Left lung (tissue), 10 donors: ENCODE results near the gene POLR2I. TPM values are rescaled to one million over a fixed set of nuclear protein-coding genes. Genes with fewer than 3 reads are reported as not detected.

Experiments used
- ATAC-seq: fragments of 200-7000 bp; cut with Tn5 transposase; one replicate; pipeline ENCODE4 v1.9.1; 2020; ENCODE audit warnings: moderate library complexity
- DNase-seq, 4 donors: peaks; one replicate each; pipeline ENCODE4 v3.0.0-alpha.2; 2013 to 2020
- H3K27ac ChIP-seq, 2 donors: fragments of 200-600 bp; sonication (generic) in 1 of 2; one replicate each; pipeline versions ENCODE4 v1.5.0 to v1.8.0; 2020 to 2021
- H3K27me3 ChIP-seq, 2 donors: fragments of 200-600 bp; sonication (generic) in 1 of 2; one replicate each; pipeline versions ENCODE4 v1.5.0 to v1.8.0; 2020 to 2021
- H3K36me3 ChIP-seq, 2 donors: fragments of 200-600 bp; sonication (generic) in 1 of 2; one replicate each; pipeline versions ENCODE4 v1.5.0 to v1.8.0; 2020 to 2021
- H3K4me1 ChIP-seq, 2 donors: fragments of 200-600 bp; one replicate each; pipeline ENCODE4 v1.8.0; 2021
- H3K4me3 ChIP-seq, 2 donors: fragments of 200-600 bp; sonication (generic) in 1 of 2; one replicate each; pipeline versions ENCODE4 v1.5.0 to v1.8.0; 2020 to 2021; ENCODE audit warnings: mild to moderate bottlenecking in 1 of 2
- H3K9me3 ChIP-seq, 2 donors: fragments of 200-600 bp; sonication (generic) in 1 of 2; one replicate each; pipeline versions ENCODE4 v1.5.0 to v1.8.0; 2020 to 2021
- intact Hi-C, 2 donors: fragments of 100-400 bp; cut with DNase I; formaldehyde crosslinking; loops; one replicate each; pipeline versions ENCODE4 v1.11.2 to v1.14.2; 2022
- polyA plus RNA-seq, 6 donors: library from polyadenylated mRNA; unstranded; fragments of 120-200 nt; gene quantifications; one replicate each; pipeline ENCODE4 v1.2.1, GENCODE V29; 2013; ENCODE audit not compliant: insufficient read length in 6 of 6
- total RNA-seq, 2 donors: library from RNA; stranded (reverse); fragmentation: NEBNext Ultra II Directional; extraction: Animal tissue kit (Norgen Biotek cat#: 25700); gene quantifications; one replicate each; pipeline ENCODE4 v1.2.1, GENCODE V29; 2021
- TF ChIP-seq, protein P1 (sequence below), 2 donors: fragments of 200-600 bp; sonication (generic) in 1 of 2; IDR thresholded peaks; one replicate each; pipeline versions ENCODE4 v1.5.0 to v1.8.0; 2021; ENCODE audit warnings: antibody characterized with exemption in 2 of 2
- donor health status: DM: no; HTN: yes; CAD: no.
- donor health status: DM: no; HTN: no; CAD: no.

POLR2I gene
- total and polyA plus RNA-seq, 8 donors = 35.8 to 52.4 (median 45.7) TPM

DNA sequence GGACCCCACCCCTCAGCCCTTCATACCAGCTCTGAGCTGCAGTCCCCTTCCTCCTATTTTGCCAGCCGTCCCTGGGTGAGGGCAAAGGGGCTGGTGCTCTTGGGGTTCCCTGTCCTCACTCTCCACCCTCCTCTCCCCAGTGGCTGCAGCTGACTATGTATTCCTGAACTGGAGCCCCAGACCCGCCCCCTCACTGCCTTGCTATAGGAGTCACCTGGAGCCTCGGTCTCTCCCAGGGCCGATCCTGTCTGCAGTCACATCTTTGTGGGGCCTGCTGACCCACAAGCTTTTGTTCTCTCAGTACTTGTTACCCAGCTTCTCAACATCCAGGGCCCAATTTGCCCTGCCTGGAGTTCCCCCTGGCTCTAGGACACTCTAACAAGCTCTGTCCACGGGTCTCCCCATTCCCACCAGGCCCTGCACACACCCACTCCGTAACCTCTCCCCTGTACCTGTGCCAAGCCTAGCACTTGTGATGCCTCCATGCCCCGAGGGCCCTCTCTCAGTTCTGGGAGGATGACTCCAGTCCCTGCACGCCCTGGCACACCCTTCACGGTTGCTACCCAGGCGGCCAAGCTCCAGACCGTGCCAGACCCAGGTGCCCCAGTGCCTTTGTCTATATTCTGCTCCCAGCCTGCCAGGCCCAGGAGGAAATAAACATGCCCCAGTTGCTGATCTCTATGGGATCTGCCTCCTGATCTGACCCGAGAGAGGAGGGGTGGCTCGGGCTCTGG is 35.2 kb upstream of the POLR2I start:
- TF ChIP-seq, protein P1, sequence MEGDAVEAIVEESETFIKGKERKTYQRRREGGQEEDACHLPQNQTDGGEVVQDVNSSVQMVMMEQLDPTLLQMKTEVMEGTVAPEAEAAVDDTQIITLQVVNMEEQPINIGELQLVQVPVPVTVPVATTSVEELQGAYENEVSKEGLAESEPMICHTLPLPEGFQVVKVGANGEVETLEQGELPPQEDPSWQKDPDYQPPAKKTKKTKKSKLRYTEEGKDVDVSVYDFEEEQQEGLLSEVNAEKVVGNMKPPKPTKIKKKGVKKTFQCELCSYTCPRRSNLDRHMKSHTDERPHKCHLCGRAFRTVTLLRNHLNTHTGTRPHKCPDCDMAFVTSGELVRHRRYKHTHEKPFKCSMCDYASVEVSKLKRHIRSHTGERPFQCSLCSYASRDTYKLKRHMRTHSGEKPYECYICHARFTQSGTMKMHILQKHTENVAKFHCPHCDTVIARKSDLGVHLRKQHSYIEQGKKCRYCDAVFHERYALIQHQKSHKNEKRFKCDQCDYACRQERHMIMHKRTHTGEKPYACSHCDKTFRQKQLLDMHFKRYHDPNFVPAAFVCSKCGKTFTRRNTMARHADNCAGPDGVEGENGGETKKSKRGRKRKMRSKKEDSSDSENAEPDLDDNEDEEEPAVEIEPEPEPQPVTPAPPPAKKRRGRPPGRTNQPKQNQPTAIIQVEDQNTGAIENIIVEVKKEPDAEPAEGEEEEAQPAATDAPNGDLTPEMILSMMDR (IDR thresholded peaks at IDR 0.05) = no peak
- Histone ChIP-seq H3K4me1 (peaks cover 0 to 22% of the 10 kb centered on the region in 2 donors), H3K36me3 (peaks cover 0 to 78% of the 10 kb centered on the region in 2 donors), H3K27me3 (no peaks in the 10 kb centered on the region), H3K4me3 (no peak overlapping the region), H3K9me3 (no peaks in the 10 kb centered on the region), H3K27ac (peak overlapping the region in 1 of 2 donors; percentile 13)
- DNase-seq = peak in 1 of 4 donors; percentile 55
- intact Hi-C loops = no loop called here
- no peak for ATAC-seq

DNA sequence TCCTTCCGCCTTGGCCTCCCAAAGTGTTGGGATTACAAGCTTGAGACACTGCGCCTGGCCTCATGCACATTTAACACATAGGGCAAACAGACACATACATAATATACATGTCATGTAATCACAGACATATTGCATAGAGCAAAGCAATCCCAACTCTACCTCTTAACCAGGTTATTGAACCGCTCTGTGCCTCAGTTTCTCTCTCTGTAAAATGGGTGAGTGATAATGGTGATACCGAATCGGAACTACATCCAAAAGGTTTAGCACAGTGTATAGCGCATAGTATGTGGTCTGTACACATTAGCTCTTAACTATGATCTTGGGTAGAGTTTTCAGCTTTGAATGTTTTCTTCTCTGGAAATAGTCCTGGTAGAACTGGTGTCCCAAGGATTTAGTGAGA is 29.9 kb upstream of the POLR2I start:
- TF ChIP-seq, protein P1 (IDR thresholded peaks at IDR 0.05) = no peak
- Histone ChIP-seq H3K36me3 (peaks cover 0 to 81% of the 10 kb centered on the region in 2 donors), H3K4me1 (peaks cover 0 to 16% of the 10 kb centered on the region in 2 donors), H3K27ac (no peak overlapping the region), H3K27me3 (no peaks in the 10 kb centered on the region), H3K4me3 (no peak overlapping the region), H3K9me3 (no peaks in the 10 kb centered on the region)
- intact Hi-C loops = no loop called here
- ATAC-seq = no peak
- peak in 1 of 4 donors; percentile 3 for DNase-seq

DNA sequence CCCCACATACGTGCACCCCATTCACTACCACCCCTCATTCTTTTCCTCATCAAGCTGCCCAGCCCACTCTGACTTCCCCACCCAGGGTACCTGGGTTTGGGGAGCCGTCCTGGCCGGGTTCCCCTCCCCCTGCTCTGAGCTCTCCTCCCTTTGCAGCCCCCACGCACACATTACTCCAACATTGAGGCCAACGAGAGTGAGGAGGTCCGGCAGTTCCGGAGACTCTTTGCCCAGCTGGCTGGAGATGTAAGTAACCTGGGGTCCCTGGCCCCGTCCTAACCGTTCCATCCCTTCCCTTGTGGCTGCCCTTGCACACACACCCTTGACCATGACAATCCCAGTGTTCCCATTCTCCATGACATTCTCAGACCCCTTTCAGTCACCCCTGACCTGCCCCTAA is 27.8 kb upstream of the POLR2I start:
- Histone ChIP-seq H3K27ac (no peak overlapping the region), H3K27me3 (no peaks in the 10 kb centered on the region), H3K9me3 (no peaks in the 10 kb centered on the region), H3K36me3 (peaks cover 0 to 59% of the 10 kb centered on the region in 2 donors), H3K4me1 (peaks cover 0 to 30% of the 10 kb centered on the region in 2 donors), H3K4me3 (no peak overlapping the region)
- TF ChIP-seq, protein P1 (IDR thresholded peaks at IDR 0.05) = no peak
- no peak for ATAC-seq
- peak in 1 of 4 donors; percentile 31 for DNase-seq
- intact Hi-C loops = no loop called here

DNA sequence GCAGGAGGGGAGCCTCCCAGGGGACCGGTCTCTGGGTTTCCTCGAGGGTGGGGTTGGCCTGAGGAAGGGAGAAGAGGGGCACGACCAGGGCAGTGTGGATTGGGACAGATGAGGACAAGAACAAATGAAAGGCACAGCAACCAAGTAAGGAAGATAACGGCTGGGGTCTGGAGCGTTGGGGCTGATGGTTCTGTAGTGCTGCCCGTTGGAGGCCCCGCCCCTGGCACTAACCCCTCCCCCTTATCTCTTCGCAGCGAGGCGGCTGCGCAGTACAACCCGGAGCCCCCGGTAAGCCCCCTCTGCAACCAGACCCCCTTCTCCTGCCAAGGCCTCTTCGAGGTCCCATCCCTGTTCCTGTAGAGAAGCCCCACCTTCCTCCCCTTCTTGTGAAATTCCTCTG is 27.4 kb upstream of the POLR2I start:
- intact Hi-C loops = no loop called here
- H3K4me1 ChIP-seq = peaks cover under 1 to 35% of the 10 kb centered on the region in 2 donors
- TF ChIP-seq, protein P1 (IDR thresholded peaks at IDR 0.05) = no peak
- DNase-seq = peak in 1 of 4 donors; percentile 55
- no peak for ATAC-seq
- no peak overlapping the region for H3K4me3 ChIP-seq
- peaks cover 0 to 55% of the 10 kb centered on the region in 2 donors for H3K36me3 ChIP-seq
- no peaks in the 10 kb centered on the region for H3K27me3 ChIP-seq
- no peak overlapping the region for H3K27ac ChIP-seq
- H3K9me3 ChIP-seq = no peaks in the 10 kb centered on the region

DNA sequence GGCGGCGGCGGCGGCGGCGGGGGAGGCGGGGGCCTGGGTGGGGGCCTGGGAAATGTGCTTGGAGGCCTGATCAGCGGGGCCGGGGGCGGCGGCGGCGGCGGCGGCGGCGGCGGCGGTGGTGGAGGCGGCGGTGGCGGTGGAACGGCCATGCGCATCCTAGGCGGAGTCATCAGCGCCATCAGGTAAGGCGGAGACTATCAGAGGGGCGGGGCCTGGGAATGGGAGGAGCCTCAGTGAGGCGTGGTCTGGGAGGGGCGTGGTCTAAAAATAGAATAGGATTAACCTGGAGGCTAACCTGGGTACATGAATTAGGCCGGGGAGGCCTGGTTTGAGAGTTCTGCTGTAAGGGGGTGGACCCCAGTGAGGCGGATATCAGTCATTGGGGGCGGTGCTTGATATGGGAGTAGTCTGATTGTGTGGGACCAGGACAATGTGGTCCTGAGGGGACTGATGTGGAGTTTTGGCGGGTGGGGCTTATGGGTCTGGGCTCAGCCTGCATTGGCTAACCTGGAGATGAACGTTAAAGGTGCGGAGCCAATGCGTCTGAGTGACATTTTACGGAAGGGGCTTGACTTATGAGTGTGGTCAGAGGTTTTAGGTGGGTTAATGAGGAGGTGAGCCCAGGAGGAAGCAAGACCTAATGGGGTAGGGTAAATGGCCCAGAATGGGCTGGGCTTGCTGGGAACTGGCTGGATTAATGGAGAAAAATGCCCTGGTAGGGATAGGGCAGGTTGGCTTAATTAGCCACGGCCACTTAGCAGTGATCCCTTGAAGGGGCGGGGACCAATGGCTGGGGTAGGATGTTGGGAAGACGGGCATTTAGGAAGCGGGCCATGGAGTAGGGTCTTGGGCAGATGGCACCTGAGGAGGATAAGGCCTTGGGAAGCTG is 26.6 kb upstream of the POLR2I start:
- DNase-seq (peak; percentile 49 to 93 (median 85)), ATAC-seq (peak; percentile 67)
- Histone ChIP-seq H3K9me3 (no peaks in the 10 kb centered on the region), H3K27me3 (no peaks in the 10 kb centered on the region), H3K4me1 (peaks cover 5 to 42% of the 10 kb centered on the region in 2 donors), H3K27ac (peak overlapping the region; percentile 91 to 96), H3K4me3 (peak overlapping the region; percentile 87 to 96), H3K36me3 (peaks cover 0 to 47% of the 10 kb centered on the region in 2 donors)
- intact Hi-C loops = no loop called here
- TF ChIP-seq, protein P1 (IDR thresholded peaks at IDR 0.05) = no peak
